T47D (cell line): ENCODE measurements around the gene WDR53.
"Not testable (repeated sequence)": the region's sequence is repeated elsewhere in the genome, so short reads cannot be mapped to it uniquely, and the experiment has no call there.

Experiments
- DNase-seq, 2 experiments: peaks; one replicate each; pipeline versions ENCODE4 v3.0.0 to v3.0.0-alpha.2; 2011 to 2012; ENCODE audit warnings: low read depth in 1 of 2, low spot score in 1 of 2
- JUND ChIP-seq: IDR thresholded peaks from 2 replicates; pipeline ENCODE4 v1.6.1; 2012; ENCODE audit warnings: low read depth
- in situ Hi-C: cut with HindIII; loops from 2 replicates; pipeline ENCODE4 v1.10.0; 2016; ENCODE audit warnings: low sequenced_read_pairs, low pct_unique_long_range_greater_than_20kb

WDR53 gene

GRCh38 chr3:196519718-196520082 lies 48.7 kb downstream of the WDR53 start:
- in situ Hi-C loops: no loop called here
- peak in 1 of 2 experiments; percentile 55 for DNase-seq
- TF ChIP-seq JUND: no peak

GRCh38 chr3:196518966-196519717 lies 49.2 kb downstream of the WDR53 start:
- DNase-seq: peak; percentile 80 to 96
- in situ Hi-C loops: no loop called here
- TF ChIP-seq JUND: no peak

DNA sequence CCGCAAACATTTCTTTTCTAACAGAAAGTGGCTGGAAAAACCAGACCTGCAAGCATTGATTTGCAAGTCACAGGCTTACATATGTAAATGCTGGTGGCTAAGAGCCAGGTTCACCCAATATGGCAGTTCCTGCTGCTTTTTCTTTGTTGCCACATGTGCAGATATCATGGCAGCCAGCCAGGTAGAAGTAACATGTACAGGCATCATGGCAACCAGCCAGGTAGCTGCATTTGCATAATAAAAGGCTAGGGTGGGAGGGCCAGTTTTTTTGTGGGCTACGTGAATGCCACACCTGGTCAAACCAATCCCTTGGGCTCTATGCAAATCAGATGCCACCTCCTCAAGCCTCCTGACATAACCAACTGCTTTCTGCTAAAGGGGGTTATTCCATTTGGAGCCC lies 50.4 kb downstream of the WDR53 start:
- TF ChIP-seq JUND: no peak
- peak in 1 of 2 experiments; percentile 98 for DNase-seq
- in situ Hi-C loops: no loop called here

DNA sequence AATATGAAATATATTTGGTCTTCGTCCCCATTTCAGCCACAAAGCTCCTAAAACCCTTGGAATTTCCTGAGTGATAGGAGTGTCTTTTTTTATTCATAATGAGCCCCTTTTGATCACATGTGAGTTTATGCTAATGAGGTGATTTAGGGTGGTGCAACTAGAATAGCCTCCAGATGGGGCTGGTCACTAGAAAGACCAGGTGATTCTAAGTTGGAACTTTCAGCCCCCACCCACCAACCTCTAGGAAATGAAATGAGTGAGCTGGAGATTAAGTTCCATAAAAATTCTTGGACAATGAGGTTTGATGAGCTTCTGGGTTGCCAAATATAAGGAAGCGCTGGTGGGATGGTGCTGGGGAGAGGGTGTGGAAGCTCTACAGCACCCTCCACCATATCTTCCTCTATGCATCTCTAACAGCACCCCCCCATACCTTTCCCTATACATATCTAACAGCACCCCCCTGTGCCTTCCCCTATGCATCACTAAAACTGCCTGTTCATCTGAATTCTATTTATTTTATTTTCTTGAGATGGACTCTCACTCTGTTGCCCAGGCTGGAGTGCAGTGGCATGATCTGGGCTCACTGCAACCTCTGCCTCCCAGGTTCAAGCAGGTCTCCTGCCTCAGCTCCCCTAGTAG lies 51.1 kb downstream of the WDR53 start:
- in situ Hi-C loops: no loop called here
- DNase-seq: peak in 1 of 2 experiments; percentile 38
- no peak for TF ChIP-seq JUND

DNA sequence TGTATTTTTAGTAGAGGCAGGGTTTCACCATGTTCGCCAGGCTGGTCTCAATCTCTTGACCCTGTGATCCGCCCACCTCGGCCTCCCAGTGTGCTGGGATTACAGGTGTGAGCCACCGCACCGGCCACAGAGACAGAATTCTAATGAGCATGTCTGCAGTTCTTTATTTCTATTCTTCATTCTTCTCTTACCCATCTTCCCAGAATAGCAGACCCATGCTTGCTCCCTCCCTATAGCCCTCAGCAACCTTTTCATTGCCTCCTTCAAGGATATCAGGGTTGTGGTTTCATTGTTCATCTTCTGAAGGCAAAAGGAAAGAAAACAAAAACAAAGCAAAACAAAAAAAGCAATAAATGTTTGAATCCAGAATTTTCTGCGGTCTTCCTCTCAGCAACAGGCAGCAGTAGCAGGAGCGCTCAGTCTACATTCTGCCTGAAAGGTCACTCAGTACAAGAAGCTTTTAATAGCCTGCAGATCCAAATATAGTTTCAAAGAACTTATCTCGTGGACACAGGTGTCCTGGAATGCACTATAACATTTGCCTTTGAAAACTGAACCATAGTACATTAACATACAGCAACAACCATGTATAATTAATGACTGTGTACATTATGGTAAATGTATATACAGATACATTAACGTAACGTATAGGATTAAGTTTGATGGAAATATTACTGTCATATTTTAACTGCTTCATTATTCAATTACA lies 53.3 kb downstream of the WDR53 start, which contains the start of gene SMCO1:
Gene SMCO1 (minus strand): TSS at position 434 of the 709 bp plus-strand sequence. CDS start 137 bp downstream, at position 297.
- no peak for DNase-seq
- TF ChIP-seq JUND: no peak
- in situ Hi-C loops: no loop called here

DNA sequence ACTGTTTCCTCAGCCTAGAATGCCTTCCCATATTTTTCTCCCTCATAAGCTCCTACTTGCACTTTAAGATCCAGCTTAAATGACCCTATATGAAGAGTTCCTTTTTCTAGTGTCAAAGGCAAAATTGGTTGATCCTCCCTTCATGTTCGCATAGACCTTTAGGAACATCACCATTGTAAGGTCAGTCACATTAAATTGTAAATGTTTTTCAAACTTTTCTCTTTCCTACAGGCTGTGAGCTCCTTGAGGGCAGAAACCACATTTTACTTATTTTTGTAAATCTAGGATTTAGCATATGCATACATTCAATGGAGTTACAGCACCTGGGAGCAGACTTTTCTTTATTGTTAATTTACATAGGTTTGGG lies 54.0 kb downstream of the WDR53 start:
- in situ Hi-C loops: no loop called here
- no peak for TF ChIP-seq JUND

DNA sequence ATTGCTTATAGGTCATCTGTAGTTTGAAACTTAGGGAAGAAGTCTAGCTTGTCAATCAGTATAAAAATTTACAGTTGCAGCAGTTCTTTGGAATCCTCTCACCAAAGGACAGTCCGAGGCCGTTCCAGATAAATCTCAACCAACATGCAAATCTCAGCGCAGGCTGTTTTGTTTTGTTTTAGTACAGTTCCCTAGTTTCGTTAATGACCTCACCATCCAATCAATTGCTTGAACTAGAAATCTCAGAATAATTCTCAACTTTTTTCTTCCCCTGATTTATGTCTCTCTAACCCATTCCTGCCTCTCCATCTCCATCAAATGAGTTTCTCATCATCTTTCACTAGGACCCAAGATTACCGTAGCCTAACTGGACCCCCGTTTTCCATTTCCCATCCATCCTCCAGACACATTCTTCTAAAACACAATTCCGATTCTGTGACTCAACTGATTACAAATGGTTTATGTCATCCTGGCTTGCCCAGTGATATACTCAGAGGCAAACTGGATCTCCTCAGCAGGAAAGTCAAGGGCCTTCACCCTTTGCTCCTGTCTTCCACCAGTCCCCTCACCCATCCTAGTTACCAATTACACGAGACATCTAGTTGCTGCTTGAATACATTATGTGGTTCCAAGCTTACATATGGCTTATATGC lies 54.5 kb downstream of the WDR53 start:
- DNase-seq: no peak
- TF ChIP-seq JUND: no peak
- in situ Hi-C loops: no loop called here

More for the DNA sequence above, 54.0 kb downstream of the WDR53 start:
- DNase-seq: no peak

DNA sequence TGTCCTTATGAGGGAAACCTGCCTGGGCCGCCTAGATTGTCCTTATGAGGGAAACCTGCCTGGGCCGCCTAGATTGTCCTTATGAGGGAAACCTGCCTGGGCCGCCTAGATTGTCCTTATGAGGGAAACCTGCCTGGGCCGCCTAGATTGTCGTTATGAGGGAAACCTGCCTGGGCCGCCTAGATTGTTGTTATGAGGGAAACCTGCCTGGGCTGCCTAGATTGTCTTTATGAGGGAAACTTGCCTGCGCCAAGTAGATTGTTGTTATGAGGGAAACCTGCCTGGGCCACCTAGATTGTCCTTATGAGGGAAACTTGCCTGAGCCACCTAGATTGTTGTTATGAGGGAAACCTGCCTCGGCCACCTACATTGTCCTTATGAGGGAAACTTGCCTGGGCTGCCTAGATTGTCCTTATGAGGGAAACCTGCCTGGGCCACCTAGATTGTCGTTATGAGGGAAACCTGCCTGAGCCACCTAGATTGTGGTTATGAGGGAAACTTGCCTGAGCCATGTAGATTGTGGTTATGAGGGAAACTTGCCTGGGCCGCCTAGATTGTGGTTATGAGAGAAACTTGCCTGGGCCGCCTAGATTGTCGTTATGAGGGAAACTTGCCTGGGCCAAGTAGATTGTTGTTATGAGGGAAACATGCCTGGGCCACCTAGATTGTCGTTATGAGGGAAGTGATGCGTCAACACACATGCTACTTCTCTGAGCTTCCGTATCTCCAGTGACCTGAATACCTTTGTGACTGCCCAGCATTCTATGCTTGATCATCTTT lies 56.5 kb downstream of the WDR53 start:
- in situ Hi-C loops, DNase-seq: not testable (repeated sequence)

DNA sequence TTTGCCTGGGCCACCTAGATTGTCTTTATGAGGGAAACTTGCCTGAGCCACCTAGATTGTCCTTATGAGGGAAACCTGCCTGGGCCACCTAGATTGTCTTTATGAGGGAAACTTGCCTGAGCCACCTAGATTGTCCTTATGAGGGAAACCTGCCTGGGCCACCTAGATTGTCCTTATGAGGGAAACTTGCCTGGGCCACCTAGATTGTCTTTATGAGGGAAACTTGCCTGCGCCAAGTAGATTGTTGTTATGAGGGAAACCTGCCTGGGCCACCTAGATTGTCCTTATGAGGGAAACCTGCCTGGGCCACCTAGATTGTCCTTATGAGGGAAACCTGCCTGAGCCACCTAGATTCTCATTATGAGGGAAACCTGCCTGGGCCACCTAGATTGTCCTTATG lies 57.2 kb downstream of the WDR53 start:
- DNase-seq, in situ Hi-C loops: not testable (repeated sequence)

- no peak for TF ChIP-seq JUND
- in situ Hi-C loops: no loop called here
- DNase-seq: peak in 1 of 2 experiments; percentile 46
Observed at GRCh38 chr3:196506687-196507086, 61.7 kb downstream of the WDR53 start.

- in situ Hi-C loops: no loop called here
- TF ChIP-seq JUND: no peak
- DNase-seq: no peak
Observed at GRCh38 chr3:196504556-196504955, 63.8 kb downstream of the WDR53 start.
